Suprapubic skin (tissue), 4 donors: ENCODE data around the gene GAP43. TPM values are rescaled to one million over a fixed set of nuclear protein-coding genes. Genes with fewer than 3 reads are reported as not detected.

Experiments used
- DNase-seq, 2 donors: peaks; one replicate each; pipeline ENCODE4 v3.0.0-alpha.2; 2019; ENCODE audit warnings: low spot score in 2 of 2
- H3K27ac ChIP-seq: fragments of 200-600 bp; sonication (generic); one replicate; pipeline ENCODE4 v1.5.1; 2019
- H3K27me3 ChIP-seq: fragments of 200-600 bp; sonication (generic); one replicate; pipeline ENCODE4 v1.5.1; 2019
- H3K36me3 ChIP-seq: fragments of 200-600 bp; sonication (generic); one replicate; pipeline ENCODE4 v1.5.1; 2019
- H3K4me1 ChIP-seq: fragments of 200-600 bp; sonication (generic); one replicate; pipeline ENCODE4 v1.5.1; 2019
- H3K4me3 ChIP-seq: fragments of 200-600 bp; sonication (generic); one replicate; pipeline ENCODE4 v1.5.1; 2019; ENCODE audit warnings: mild to moderate bottlenecking
- H3K9me3 ChIP-seq: fragments of 200-600 bp; sonication (generic); one replicate; pipeline ENCODE4 v1.5.1; 2019
- EP300 ChIP-seq: sonication (generic); formaldehyde crosslinking; IDR thresholded peaks from one replicate; pipeline ENCODE4 v1.6.1; 2017; ENCODE audit warnings: antibody characterized with exemption
- POLR2A ChIP-seq, 2 donors: fragments of 450-650 bp; IDR thresholded peaks; one replicate each; pipeline ENCODE4 v1.6.1; 2017; ENCODE audit warnings: antibody characterized with exemption in 2 of 2, mild to moderate bottlenecking in 2 of 2, moderate library complexity in 2 of 2
- POLR2AphosphoS5 ChIP-seq, 3 donors: sonication (generic); formaldehyde crosslinking; IDR thresholded peaks; one replicate each; pipeline ENCODE4 v1.6.1; 2017; ENCODE audit warnings: antibody characterized with exemption in 3 of 3
- WGBS: methylation state at CpG from one replicate; pipeline ENCODE4 v1.1.5; 2018; 5-methylcytosine and 5-hydroxymethylcytosine counted together
- total RNA-seq, 4 donors: library from RNA; depleted of rRNA; stranded (reverse); fragments of >200 nt; gene quantifications; one replicate each; pipeline ENCODE4 v1.1.0, GENCODE V29; 2016
- TF ChIP-seq, protein P1 (sequence below), 2 donors: fragments of 200-600 bp in 1 of 2; fragments of 450-650 bp in 1 of 2; sonication (generic) in 1 of 2; IDR thresholded peaks; one replicate each; pipeline ENCODE4 v1.5.1; 2016 to 2019; ENCODE audit warnings: antibody characterized with exemption in 2 of 2, mild to moderate bottlenecking in 1 of 2, moderate library complexity in 1 of 2

GAP43 gene
- total RNA-seq, 4 donors from 2014 or later: not detected

DNA sequence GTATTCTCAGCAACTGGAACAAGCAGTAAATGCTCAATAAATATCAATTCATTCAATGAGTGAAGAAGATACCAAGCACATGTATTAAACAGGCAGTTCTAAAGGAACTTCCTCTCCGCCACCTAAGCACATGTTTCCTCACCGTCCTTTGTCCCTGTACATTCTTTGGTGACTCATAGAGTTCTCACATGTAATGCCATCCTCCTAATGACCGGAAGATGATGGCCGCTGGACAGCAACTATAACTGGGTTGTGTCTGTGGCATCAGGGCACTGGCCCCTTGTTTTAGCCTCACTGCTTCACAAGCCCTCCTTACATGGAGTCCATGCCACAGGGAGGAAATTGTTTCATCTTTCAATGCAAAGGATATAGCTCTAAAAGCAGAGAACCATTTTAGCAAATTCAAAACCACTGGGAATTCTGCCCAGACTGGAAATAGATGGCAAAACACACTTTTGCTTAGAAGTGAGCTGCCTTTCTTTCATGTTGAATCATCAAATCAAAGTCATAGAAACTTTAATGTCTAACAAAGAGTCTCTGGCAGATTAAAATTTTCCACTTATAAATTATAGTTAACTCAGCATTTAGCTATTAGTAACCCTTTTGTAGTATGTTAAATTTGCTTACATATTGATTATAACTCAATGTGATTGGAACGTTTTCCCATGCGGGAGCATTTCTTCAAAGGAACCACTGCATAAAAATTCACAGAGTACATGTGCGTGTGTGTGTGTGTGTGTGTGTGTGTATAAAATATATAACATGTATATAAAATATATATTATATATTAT is 74.1 kb downstream of the GAP43 start:
- Histone ChIP-seq H3K9me3 (no peaks in the 10 kb centered on the region), H3K36me3 (no peaks in the 10 kb centered on the region), H3K27ac (no peak overlapping the region), H3K4me3 (no peak overlapping the region), H3K4me1 (no peaks in the 10 kb centered on the region), H3K27me3 (no peaks in the 10 kb centered on the region)
- no peak for TF ChIP-seq POLR2AphosphoS5 (IDR thresholded peaks at IDR 0.05)
- no peak for TF ChIP-seq EP300
- TF ChIP-seq POLR2A (IDR thresholded peaks at IDR 0.05): no peak
- TF ChIP-seq, protein P1, sequence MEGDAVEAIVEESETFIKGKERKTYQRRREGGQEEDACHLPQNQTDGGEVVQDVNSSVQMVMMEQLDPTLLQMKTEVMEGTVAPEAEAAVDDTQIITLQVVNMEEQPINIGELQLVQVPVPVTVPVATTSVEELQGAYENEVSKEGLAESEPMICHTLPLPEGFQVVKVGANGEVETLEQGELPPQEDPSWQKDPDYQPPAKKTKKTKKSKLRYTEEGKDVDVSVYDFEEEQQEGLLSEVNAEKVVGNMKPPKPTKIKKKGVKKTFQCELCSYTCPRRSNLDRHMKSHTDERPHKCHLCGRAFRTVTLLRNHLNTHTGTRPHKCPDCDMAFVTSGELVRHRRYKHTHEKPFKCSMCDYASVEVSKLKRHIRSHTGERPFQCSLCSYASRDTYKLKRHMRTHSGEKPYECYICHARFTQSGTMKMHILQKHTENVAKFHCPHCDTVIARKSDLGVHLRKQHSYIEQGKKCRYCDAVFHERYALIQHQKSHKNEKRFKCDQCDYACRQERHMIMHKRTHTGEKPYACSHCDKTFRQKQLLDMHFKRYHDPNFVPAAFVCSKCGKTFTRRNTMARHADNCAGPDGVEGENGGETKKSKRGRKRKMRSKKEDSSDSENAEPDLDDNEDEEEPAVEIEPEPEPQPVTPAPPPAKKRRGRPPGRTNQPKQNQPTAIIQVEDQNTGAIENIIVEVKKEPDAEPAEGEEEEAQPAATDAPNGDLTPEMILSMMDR (IDR thresholded peaks at IDR 0.05): no peak
- DNase-seq: no peak
- 82% methylated on average over 7 of the region's 7 CpGs for WGBS

- TF ChIP-seq POLR2AphosphoS5 (IDR thresholded peaks at IDR 0.05): no peak
- Histone ChIP-seq H3K27me3 (no peaks in the 10 kb centered on the region), H3K9me3 (no peaks in the 10 kb centered on the region), H3K4me1 (no peaks in the 10 kb centered on the region), H3K36me3 (no peaks in the 10 kb centered on the region), H3K4me3 (no peak overlapping the region), H3K27ac (no peak overlapping the region)
- WGBS: 58% methylated on average over 8 of the region's 8 CpGs
- no peak for DNase-seq
Observed at GRCh38 chr3:115698851-115699591, 75.7 kb downstream of the GAP43 start.

- DNase-seq: no peak
- no peaks in the 10 kb centered on the region for H3K9me3 ChIP-seq
- no peak for TF ChIP-seq POLR2A (IDR thresholded peaks at IDR 0.05)
- no peak for TF ChIP-seq EP300
- no peak for TF ChIP-seq POLR2AphosphoS5 (IDR thresholded peaks at IDR 0.05)
- TF ChIP-seq, protein P1 (IDR thresholded peaks at IDR 0.05): no peak
- no peak overlapping the region for H3K4me3 ChIP-seq
- H3K27me3 ChIP-seq: no peaks in the 10 kb centered on the region
- H3K27ac ChIP-seq: no peak overlapping the region
- H3K4me1 ChIP-seq: no peaks in the 10 kb centered on the region
- no peaks in the 10 kb centered on the region for H3K36me3 ChIP-seq
Observed at GRCh38 chr3:115699706-115700105, 76.4 kb downstream of the GAP43 start.

DNA sequence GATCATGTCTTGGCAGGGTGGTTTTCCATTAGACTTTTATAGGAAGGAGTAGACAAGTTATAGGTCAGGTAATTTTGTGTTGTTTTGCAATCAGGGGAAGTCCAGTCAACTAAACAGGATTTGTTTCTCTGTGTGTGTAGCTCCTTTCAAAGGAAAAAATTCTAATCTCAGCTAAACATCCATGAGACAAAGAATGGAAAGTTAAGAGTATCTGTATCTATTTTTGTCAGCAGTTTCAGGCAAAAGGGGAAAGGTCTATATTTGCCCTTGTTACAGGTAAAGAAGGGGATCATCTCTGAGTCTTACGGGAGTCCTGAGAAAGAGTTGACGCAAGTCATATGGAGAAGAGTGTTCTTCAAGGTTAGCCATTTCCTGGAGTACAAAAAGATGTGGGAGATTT is 79.3 kb downstream of the GAP43 start:
- no peaks in the 10 kb centered on the region for H3K27me3 ChIP-seq
- DNase-seq: no peak
- TF ChIP-seq POLR2AphosphoS5 (IDR thresholded peaks at IDR 0.05) (no peak), EP300 (no peak), POLR2A (IDR thresholded peaks at IDR 0.05) (no peak)
- TF ChIP-seq, protein P1 (IDR thresholded peaks at IDR 0.05): no peak
- H3K9me3 ChIP-seq: no peaks in the 10 kb centered on the region
- no peaks in the 10 kb centered on the region for H3K4me1 ChIP-seq
- 98% methylated on average over 2 of the region's 2 CpGs for WGBS
- H3K36me3 ChIP-seq: no peaks in the 10 kb centered on the region
- no peak overlapping the region for H3K4me3 ChIP-seq
- no peak overlapping the region for H3K27ac ChIP-seq

DNA sequence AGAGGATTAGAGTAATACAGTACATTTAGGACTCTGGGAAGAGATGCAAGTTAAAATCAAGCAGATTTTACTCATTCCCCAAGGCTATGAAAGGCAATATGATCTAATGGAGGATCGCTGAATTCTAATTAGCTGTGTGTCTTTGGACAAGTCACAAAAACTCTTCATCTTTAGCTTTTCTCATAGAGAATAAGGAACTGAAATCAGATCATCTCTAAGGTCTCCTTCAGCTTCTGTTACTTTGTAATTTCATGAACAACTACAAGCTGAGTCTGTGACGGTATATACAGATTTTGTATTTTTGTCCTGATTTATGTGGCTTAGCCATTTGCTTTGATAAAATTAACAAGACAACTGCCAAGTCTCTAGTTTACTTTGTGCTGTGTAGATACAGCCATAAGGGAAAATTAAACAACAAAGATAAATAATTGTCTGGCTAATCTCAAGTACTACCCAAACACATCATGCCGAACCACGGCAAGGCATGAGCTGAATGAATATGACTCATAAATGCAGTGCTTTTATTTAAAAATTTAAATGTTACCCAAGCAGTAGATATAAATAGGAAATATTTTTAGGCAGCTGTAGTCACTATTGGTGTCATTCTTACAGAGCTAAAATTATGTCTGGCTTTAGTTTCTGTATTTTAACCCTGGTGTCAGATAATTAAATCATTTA is 81.5 kb downstream of the GAP43 start:
- H3K36me3 ChIP-seq: no peaks in the 10 kb centered on the region
- no peaks in the 10 kb centered on the region for H3K27me3 ChIP-seq
- H3K4me3 ChIP-seq: no peak overlapping the region
- 72% methylated on average over 4 of the region's 4 CpGs for WGBS
- H3K27ac ChIP-seq: no peak overlapping the region
- no peak for DNase-seq
- H3K9me3 ChIP-seq: no peaks in the 10 kb centered on the region
- no peak for TF ChIP-seq EP300
- TF ChIP-seq, protein P1 (IDR thresholded peaks at IDR 0.05): no peak
- TF ChIP-seq POLR2A (IDR thresholded peaks at IDR 0.05): no peak
- TF ChIP-seq POLR2AphosphoS5 (IDR thresholded peaks at IDR 0.05): no peak
- no peaks in the 10 kb centered on the region for H3K4me1 ChIP-seq
